ENCODE data around the gene ARRB2.

DNA sequence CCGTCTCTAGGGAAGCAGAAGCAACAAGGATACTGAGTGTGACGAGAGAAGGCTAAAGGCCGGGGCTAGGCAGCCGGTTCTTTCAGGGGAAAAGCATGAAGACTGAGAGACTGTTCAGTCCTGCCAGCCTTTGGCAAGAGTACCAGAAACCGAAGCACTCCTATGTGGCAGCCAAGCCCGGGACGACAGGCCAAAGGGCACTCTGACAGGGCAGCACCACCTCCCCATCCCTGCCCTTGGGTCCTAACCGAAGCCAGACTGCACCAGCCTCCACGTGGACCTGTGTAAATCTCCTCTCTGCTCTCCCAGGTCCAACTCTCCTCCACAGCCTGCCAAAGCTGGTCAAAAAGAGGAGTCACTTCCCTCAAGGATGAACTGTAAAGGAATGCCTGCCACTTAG is 45.4 kb upstream of the ARRB2 start:
- TF ChIP-seq JUND (IDR thresholded peaks at IDR 0.05), result peak in 1 of 2 donors; percentile 72
- TF ChIP-seq, protein P1, sequence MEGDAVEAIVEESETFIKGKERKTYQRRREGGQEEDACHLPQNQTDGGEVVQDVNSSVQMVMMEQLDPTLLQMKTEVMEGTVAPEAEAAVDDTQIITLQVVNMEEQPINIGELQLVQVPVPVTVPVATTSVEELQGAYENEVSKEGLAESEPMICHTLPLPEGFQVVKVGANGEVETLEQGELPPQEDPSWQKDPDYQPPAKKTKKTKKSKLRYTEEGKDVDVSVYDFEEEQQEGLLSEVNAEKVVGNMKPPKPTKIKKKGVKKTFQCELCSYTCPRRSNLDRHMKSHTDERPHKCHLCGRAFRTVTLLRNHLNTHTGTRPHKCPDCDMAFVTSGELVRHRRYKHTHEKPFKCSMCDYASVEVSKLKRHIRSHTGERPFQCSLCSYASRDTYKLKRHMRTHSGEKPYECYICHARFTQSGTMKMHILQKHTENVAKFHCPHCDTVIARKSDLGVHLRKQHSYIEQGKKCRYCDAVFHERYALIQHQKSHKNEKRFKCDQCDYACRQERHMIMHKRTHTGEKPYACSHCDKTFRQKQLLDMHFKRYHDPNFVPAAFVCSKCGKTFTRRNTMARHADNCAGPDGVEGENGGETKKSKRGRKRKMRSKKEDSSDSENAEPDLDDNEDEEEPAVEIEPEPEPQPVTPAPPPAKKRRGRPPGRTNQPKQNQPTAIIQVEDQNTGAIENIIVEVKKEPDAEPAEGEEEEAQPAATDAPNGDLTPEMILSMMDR (IDR thresholded peaks at IDR 0.05; ENCODE audit: low read depth, low read length, missing input control), result no peak
- TF ChIP-seq FOXA2 (IDR thresholded peaks at IDR 0.05), result peak; percentile 34
- TF ChIP-seq, protein P2, sequence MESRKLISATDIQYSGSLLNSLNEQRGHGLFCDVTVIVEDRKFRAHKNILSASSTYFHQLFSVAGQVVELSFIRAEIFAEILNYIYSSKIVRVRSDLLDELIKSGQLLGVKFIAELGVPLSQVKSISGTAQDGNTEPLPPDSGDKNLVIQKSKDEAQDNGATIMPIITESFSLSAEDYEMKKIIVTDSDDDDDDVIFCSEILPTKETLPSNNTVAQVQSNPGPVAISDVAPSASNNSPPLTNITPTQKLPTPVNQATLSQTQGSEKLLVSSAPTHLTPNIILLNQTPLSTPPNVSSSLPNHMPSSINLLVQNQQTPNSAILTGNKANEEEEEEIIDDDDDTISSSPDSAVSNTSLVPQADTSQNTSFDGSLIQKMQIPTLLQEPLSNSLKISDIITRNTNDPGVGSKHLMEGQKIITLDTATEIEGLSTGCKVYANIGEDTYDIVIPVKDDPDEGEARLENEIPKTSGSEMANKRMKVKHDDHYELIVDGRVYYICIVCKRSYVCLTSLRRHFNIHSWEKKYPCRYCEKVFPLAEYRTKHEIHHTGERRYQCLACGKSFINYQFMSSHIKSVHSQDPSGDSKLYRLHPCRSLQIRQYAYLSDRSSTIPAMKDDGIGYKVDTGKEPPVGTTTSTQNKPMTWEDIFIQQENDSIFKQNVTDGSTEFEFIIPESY (IDR thresholded peaks at IDR 0.05), result peak; percentile 85
- TF ChIP-seq, protein P3, sequence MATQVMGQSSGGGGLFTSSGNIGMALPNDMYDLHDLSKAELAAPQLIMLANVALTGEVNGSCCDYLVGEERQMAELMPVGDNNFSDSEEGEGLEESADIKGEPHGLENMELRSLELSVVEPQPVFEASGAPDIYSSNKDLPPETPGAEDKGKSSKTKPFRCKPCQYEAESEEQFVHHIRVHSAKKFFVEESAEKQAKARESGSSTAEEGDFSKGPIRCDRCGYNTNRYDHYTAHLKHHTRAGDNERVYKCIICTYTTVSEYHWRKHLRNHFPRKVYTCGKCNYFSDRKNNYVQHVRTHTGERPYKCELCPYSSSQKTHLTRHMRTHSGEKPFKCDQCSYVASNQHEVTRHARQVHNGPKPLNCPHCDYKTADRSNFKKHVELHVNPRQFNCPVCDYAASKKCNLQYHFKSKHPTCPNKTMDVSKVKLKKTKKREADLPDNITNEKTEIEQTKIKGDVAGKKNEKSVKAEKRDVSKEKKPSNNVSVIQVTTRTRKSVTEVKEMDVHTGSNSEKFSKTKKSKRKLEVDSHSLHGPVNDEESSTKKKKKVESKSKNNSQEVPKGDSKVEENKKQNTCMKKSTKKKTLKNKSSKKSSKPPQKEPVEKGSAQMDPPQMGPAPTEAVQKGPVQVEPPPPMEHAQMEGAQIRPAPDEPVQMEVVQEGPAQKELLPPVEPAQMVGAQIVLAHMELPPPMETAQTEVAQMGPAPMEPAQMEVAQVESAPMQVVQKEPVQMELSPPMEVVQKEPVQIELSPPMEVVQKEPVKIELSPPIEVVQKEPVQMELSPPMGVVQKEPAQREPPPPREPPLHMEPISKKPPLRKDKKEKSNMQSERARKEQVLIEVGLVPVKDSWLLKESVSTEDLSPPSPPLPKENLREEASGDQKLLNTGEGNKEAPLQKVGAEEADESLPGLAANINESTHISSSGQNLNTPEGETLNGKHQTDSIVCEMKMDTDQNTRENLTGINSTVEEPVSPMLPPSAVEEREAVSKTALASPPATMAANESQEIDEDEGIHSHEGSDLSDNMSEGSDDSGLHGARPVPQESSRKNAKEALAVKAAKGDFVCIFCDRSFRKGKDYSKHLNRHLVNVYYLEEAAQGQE (IDR thresholded peaks at IDR 0.05), result peak; percentile 70
- no peak for TF ChIP-seq TAF1 (conservative IDR thresholded peaks at IDR 0.05)
- TF ChIP-seq SP1 (IDR thresholded peaks at IDR 0.05), result peak; percentile 81
- TF ChIP-seq, protein P4, sequence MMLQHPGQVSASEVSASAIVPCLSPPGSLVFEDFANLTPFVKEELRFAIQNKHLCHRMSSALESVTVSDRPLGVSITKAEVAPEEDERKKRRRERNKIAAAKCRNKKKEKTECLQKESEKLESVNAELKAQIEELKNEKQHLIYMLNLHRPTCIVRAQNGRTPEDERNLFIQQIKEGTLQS (IDR thresholded peaks at IDR 0.05), result no peak
- TF ChIP-seq RAD21 (IDR thresholded peaks at IDR 0.05), result peak; percentile 41 to 49
- peak; percentile 79 for TF ChIP-seq YY1 (IDR thresholded peaks at IDR 0.05)
- TF ChIP-seq, protein P5, sequence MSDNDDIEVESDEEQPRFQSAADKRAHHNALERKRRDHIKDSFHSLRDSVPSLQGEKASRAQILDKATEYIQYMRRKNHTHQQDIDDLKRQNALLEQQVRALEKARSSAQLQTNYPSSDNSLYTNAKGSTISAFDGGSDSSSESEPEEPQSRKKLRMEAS (IDR thresholded peaks at IDR 0.05), result peak; percentile 93
- peak; percentile 89 to 97 for TF ChIP-seq HNF4A (conservative IDR thresholded peaks at IDR 0.05)
